Breast epithelium (tissue), 3 donors: ENCODE data around the gene CD86.

ENCODE experiments used
- POLR2A ChIP-seq: fragments of 450-650 bp; IDR thresholded peaks from one replicate; pipeline ENCODE4 v1.6.1; 2016; ENCODE audit warnings: antibody characterized with exemption, mild to moderate bottlenecking, moderate library complexity
- TF ChIP-seq, protein P1 (sequence below), 3 donors: fragments of 450-650 bp; IDR thresholded peaks; one replicate each; pipeline ENCODE4 v1.5.1; 2016 to 2017; ENCODE audit warnings: antibody characterized with exemption in 3 of 3, mild to moderate bottlenecking in 3 of 3, moderate library complexity in 3 of 3

DNA sequence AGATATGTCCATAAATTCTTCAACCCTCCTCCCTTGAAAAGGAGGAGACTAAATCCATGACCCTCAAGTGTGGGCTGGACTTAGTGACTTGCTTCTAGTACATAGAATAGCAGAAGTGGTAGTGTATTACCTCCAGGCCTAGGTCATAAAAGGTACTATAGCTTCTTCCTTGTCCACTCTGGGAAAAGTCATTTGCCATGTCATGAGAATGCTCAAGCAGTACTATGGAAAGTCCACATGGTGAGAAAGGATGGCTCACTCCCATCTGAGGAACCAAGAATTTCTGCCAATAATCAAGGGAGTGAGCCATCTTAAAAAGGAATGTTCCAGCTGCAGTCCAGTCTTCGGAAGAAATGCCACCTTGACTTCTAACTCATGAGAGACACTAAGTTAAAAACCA, 22.6 kb upstream of the CD86 start:
- TF ChIP-seq, protein P1, sequence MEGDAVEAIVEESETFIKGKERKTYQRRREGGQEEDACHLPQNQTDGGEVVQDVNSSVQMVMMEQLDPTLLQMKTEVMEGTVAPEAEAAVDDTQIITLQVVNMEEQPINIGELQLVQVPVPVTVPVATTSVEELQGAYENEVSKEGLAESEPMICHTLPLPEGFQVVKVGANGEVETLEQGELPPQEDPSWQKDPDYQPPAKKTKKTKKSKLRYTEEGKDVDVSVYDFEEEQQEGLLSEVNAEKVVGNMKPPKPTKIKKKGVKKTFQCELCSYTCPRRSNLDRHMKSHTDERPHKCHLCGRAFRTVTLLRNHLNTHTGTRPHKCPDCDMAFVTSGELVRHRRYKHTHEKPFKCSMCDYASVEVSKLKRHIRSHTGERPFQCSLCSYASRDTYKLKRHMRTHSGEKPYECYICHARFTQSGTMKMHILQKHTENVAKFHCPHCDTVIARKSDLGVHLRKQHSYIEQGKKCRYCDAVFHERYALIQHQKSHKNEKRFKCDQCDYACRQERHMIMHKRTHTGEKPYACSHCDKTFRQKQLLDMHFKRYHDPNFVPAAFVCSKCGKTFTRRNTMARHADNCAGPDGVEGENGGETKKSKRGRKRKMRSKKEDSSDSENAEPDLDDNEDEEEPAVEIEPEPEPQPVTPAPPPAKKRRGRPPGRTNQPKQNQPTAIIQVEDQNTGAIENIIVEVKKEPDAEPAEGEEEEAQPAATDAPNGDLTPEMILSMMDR (IDR thresholded peaks at IDR 0.05) = no peak
- no peak for TF ChIP-seq POLR2A
